Fibroblast of gingiva (primary cell): ENCODE measurements around the gene PIGL.
"Not testable (repeated sequence)": the region's sequence is repeated elsewhere in the genome, so short reads cannot be mapped to it uniquely, and the experiment has no call there.

ENCODE experiments used
- DNase-seq: peaks from one replicate; pipeline ENCODE4 v3.0.0-alpha.2; 2011; ENCODE audit warnings: low read depth

PIGL gene

GRCh38 chr17:16217002-16217635 is at the start of gene PIGL:
Gene PIGL (plus strand): TSS chr17:16217210. CDS start chr17:16217227, 17 bp downstream.
- peak; percentile 93 for DNase-seq

DNA sequence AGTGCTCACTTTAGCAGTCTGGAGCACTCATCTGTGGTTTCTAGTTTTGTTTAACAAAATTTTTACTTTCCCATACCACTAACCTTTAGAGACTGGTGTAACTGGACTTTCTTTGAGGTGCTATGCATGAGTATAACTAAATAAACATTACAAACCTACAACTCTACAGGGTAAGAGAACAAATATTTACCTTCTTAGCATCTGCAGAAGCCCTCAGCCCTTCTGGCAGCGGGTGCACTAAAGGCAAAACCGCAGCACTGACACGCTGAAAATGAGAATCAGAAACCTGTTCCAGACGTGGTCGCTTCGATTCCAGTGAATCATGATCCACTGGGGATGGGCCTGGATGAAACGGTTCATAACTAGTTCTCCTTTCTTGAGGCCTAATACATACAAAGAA is 45.4 kb upstream of the PIGL start:
- no peak for DNase-seq

DNA sequence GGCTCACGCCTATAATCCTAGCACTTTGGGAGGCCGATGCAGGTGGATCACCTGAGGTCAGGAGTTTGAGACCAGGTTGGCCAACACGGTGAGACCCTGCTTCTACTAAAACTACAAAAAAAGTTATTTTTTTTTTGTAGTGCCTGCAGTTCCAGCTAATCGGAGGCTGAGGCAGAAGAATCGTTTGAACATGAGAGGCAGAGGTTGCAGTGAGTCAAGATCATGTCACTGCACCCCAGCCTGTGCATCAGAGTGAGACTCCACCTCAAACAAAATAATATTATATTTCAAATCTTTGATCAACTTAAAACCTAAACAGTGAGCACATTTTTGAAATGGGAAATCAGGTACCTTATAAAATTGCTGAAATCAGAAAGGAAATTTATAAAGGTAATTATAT is 38.2 kb upstream of the PIGL start:
- DNase-seq: no peak

DNA sequence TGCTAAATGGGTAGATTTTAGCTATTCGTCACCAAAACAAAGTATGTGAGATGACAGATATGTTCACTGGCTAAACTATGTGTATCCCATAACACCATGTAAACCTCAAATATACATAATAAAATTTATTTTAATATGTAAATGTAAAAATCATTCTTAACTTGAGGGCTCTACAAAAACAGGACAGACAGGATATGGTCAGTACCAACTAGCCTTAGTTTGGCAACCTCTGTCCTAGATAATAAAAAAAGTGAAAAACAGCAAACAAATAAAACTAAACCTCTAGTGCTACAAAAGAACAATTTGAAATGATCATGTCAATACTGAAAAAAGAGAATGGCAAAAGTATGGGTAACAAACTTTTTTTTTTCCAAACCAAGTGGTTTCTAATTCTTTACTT is 35.4 kb upstream of the PIGL start:
- DNase-seq: no peak

GRCh38 chr17:16187642-16188041 is 29.4 kb upstream of the PIGL start:
- DNase-seq: no peak

GRCh38 chr17:16189791-16190348 is 27.1 kb upstream of the PIGL start:
- no peak for DNase-seq

DNA sequence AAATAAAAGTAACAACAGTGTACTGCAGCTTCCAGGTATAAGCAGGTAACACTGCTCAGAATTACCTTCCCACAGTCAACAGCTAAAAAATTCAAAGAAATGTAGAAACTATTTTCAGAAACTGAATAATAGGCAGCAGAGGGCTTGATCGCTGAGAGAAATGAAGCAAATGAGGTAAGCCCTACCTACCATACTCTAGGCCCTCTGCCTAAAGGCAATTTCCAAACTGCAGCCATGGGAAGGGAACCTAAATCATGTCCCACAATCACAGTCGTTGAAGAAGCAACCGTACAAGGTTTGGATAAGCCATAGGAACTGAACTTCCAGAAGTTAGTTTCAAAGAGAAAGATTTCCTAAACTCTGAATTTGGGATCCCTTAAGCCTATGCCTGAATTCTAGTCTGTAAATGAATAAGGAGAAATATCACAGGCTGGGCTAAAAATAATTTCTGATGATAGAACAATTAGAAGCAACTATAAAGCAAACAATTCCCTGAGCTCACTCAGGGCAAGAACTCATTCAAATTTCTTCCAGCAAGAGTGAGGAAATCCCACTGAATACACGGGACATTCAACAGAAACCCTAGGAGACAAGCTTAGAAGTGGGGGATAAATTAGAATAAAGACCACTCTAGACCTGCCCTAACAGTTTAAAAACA is 26.2 kb upstream of the PIGL start:
- DNase-seq: no peak

GRCh38 chr17:16191604-16192003 is 25.4 kb upstream of the PIGL start:
- no peak for DNase-seq

DNA sequence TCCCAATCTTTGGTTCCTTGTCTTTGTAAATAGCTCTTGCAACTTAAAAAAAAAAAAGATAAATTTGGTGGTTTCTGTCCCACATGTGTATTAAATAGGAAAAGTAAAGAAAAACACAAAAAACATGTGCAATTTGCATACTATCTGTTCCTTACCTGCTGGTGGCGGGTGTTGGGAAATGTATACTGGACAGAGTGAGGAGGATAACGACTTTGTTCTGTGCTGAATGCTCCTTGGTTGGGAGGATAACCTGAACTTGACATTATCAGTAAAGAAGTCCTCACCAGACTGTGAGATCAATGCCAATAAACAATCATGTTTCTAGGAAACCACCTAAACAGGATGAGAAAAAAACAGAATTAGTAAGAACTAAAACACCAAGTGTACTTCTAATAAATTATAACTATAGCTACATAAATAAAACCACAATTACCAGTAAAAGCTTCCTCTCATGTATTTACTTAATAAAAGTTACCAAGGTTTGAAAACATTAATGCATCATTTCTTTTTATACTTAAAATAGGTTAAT is 22.6 kb upstream of the PIGL start:
- DNase-seq: not testable (repeated sequence)

- DNase-seq: no peak
Measured at GRCh38 chr17:16197276-16197675, 19.7 kb upstream of the PIGL start.

GRCh38 chr17:16199093-16199492 is 17.9 kb upstream of the PIGL start:
- no peak for DNase-seq

DNA sequence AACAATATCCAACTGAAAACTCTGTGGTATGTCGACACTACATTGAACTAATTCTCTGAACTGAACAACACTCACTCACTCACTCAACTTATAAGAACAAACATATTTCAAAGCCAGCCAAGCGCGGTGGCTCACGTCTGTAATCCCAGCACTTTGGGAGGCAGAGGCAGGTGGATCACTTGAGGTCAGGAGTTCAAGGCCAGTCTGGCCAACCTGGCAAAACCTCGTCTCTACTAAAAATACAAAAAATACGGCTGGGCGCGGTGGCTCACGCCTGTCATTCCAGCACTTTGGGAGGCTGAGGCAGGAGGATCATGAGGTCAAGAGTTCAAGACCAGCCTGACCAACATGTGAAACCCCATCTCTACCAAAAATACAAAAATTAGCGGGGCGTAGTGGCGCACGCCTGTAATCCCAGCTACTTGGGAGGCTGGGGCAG is 15.3 kb upstream of the PIGL start:
- DNase-seq: peak; percentile 13

- not testable (repeated sequence) for DNase-seq
Measured at GRCh38 chr17:16202554-16203500, 14.2 kb upstream of the PIGL start.

DNA sequence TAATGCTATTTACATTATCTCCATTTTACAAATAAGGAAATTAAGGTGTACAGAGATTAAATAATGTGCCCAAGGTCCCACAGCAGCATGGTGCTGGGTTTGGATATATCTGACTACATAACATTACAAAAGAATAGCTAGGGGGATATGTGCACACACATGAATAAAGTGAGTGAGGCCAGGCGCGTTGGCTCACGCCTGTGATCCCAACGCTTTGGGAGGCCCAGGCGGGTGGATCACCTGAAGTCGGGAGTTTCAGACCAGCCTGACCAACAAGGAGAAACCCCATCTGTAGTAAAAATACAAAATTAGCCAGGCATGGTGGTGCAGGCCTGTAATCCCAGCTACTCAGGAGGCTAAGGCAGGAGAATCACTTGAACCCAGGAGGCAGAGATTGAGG is 12.2 kb upstream of the PIGL start:
- not testable (repeated sequence) for DNase-seq

DNA sequence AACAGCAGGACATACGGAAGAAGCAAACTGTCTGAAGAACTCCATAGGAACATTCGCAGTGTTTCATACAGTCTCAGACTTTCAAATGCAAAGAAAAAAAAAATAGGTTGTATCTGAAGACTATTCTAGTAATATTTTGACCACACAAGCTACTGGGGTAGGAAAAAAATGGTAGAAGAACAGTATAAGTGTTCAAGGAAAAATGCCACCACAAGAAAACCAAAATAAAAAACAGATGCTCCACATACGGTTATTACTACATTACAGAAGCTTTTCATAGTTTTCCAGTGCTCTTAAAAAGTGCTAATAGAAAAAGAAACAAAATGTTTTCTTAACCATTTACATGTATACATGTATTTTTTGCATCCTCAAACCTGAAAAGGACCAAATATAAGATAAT is 5.4 kb upstream of the PIGL start:
- peak; percentile 48 for DNase-seq

- DNase-seq: no peak
Measured at GRCh38 chr17:16212793-16213192, 4.2 kb upstream of the PIGL start.

GRCh38 chr17:16214190-16215001 is 2.6 kb upstream of the PIGL start:
- DNase-seq: no peak

DNA sequence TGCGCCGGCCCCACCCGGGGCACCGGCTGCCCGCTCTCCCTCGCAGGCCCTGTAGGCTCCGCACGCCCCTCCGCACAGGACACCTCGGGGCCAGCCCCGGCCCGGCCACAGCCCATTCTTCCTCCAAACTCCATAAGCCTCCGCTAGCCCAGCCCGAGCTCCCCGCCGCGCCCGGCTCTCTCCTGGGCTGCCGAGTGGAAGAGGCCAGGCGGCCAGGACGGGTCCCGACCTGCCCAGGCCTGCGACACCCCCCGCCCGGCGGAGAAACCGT is 2.1 kb upstream of the PIGL start:
- peak; percentile 14 for DNase-seq

DNA sequence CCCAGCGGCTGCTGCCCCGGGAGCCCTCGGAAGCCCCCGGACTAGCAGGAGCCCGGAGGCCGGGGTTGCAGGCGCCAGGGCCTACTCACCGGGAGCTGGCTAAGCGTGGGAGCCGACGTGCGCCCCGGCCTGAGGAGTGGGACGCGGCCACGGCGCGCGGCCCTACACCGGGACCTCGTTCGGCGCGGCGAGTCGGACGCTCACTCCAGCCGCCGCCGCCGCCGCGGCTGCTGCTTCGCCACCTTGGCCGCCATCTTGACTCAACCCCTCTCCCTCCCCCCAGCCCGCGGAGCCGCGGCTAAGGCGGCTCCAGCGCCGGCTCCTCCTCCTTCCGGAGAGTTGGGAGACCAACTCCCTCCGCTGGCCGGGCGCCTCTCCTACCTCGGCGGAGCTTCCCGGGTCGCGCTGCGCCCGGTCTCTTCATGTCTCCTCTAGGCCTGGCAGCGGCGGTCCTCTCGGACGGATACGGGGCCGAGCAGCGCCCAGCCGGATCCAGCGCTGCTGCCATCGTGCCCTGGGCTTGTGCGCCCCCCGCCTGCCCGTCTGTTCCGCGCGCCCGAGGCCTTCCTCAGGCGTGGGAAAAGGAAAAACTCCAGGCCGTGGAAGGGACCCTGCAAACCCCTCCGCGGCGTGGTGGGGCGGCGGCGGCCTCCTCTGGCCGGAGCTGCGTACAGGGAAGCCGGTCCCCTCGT is 1.6 kb upstream of the PIGL start, which contains the start of gene NCOR1:
NCOR1 (minus strand) TSS at position 262 of the 692 bp plus-strand sequence. CDS start 20,965 bp downstream, outside the sequence.
- peak; percentile 93 for DNase-seq

GRCh38 chr17:16215965-16216316 is 1.1 kb upstream of the PIGL start:
- no peak for DNase-seq
